ENCODE measurements around the gene GHRHR.

Gene GHRHR

DNA sequence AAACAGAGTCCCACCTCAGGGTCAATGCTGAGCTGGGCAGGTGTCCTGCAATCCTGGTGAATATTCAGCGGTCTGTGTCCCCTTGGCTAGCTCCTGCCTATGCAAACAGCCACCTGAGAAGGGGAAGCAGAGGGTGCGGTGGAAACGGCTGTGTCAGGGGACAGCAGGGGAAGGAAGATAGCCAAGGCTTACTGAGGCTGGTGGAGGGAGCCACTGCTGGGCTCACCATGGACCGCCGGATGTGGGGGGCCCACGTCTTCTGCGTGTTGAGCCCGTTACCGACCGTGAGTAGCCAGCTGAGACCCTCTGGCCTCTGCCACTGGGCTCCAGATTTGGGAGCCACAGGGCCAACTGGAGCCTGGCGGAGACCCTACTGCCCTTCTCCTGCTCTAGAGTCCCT is at the start of gene GHRHR:
TSS of gene GHRHR (plus strand) at position 112 of the 400 bp plus-strand sequence. CDS start at position 228, 116 bp downstream.
- no peak for DNase-seq (ENCODE audit: low spot score)

DNA sequence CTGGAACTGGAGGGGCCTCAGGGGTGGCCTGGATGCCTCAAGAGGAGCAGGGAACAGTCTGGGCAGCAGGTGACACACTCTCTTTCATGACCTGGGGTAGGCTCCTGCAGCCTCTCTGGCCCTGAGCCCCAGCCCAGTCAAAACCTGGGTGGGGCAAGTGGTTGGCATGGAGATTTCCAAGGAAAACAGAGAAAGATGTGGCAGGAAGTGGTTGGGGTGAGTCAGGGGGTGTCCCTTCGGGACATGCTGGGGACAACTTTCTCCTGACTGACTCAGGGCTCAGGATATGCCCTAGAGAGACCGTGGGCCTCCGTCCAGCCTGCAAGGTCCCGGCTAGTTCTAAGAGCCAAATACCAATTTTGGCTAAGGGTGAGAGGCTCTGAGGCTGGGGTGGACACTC is 49.2 kb upstream of the GHRHR start:
- DNase-seq (ENCODE audit: low spot score) = no peak

- DNase-seq (ENCODE audit: low spot score) = no peak
These were observed 48.6 kb upstream of the GHRHR start for GRCh38 chr7:30915005-30915601.

DNA sequence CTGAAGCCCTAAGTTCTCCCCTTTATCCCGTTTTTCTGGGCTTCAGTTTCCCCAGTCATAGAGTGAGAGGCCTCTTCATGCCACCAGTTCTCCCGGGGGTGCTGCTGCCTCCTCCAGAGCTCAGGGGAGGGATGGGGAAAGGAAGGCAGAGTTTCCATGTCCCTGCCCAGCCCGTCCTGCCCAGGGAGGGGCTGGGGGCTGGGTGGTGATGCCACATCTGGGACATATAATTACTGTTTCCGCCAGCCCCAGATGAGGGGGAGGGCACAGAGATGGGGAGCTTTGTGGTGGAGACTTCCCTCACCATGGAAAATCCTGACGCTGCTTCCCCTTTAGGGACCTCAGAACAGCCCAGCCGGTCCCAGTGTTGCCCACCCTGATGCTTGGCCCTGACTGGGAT is 48.0 kb upstream of the GHRHR start:
- no peak for DNase-seq (ENCODE audit: low spot score)

- no peak for DNase-seq (ENCODE audit: low spot score)
These were observed 47.5 kb upstream of the GHRHR start for GRCh38 chr7:30916255-30916654.

DNA sequence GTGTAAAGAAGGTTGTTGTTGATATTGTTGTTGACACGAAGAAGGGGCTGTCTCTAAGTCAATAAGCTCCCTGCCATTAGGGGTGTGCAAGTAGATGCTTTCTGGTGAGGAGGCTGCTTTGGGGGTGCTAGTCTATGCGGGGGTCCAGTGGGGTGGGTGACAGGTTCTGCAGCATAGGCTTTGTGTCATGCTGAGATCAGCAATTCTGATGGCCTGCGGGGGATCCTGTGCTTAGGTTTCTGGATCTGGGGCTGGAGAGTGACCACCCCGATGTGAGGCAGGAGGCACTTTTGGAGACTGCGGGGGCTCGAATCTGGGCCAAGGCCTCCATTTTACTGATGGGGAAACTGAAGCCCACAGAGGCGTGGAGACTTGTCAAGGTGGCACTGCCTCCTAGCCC is 47.0 kb upstream of the GHRHR start:
- no peak for DNase-seq (ENCODE audit: low spot score)

GRCh38 chr7:30917216-30917893 is 46.4 kb upstream of the GHRHR start:
- no peak for DNase-seq (ENCODE audit: low spot score)

GRCh38 chr7:30918676-30919075 is 45.1 kb upstream of the GHRHR start:
- DNase-seq (ENCODE audit: low spot score) = no peak

DNA sequence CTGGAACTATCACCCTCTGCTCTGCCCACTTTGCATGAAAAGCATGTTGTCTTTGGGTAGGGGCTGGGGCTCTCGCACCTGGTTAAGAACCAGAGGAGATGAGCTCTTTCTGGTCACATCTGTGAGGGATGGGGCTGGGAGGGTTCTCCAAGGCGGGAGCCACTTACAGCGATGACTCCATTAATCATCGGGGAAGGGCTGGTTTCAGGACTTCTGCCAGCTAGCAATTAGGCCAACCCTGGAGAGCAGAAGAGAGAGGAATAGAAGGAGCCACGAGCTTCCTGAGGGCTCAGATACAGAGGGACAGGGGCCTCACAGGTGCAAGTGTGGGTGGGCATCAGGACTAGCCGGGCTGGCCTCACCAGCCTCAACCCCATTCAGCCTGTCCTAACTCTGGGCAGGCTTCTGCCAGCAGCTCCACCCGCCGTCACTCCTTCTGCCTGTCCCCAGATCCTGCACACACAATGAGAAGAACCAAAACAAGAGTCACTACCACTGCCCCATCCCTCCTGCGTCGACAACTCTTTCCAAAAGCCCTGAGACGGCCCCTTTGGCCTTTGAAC is 43.7 kb upstream of the GHRHR start:
- no peak for DNase-seq (ENCODE audit: low spot score)

DNA sequence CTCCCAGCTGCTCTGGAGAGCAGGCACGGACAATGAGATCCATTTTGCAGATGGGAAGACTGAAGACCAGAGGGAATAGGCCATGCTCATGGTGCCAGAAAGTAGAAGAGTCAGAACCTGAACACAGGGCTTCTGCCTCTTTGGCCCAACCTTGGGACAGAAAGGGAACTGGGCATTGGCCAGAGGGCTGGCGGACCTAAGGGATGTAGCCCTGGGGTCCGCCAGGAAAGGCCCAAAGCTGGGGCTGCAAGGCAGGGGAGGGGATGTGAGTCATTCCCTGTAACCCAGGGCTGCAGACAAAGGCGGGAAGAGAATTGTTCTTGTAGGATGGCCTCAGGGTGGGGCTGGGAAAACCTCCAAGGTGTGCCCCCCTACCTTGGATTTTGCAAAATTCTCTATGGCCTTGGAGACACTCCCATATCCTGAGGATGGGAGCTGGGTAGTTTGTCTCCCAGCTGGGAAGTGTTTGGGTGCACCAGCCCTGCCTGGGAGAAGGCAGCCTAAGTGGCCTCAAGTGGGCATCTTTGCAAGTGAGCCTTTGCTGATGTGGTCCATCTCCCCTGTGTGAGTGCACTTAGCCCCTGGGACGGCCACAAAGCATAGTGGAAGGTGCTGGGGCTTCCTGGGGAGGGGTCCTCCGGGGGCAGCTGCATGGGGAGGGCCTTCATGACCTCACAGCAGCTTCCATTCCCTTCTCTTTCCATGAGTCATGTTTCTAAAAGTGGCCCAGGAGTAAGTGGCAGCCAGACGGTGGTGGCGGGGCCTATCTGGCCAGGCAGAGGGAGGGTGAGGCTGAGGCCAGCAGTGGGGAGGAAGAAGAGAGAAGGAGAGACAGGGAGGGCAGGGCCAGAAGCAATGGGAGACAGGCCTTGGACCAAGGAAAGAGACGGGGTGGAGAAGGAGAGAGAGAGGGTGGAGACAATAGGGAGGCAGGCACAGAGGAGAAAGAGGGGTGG is 42.9 kb upstream of the GHRHR start:
- DNase-seq (ENCODE audit: low spot score) = no peak

- DNase-seq (ENCODE audit: low spot score) = peak; percentile 11
These were observed 42.0 kb upstream of the GHRHR start for GRCh38 chr7:30921540-30922401.

GRCh38 chr7:30922596-30922995 is 41.2 kb upstream of the GHRHR start:
- DNase-seq (ENCODE audit: low spot score) = peak; percentile 5

- DNase-seq (ENCODE audit: low spot score) = peak; percentile 2
These were observed 40.6 kb upstream of the GHRHR start for GRCh38 chr7:30923009-30923773.

DNA sequence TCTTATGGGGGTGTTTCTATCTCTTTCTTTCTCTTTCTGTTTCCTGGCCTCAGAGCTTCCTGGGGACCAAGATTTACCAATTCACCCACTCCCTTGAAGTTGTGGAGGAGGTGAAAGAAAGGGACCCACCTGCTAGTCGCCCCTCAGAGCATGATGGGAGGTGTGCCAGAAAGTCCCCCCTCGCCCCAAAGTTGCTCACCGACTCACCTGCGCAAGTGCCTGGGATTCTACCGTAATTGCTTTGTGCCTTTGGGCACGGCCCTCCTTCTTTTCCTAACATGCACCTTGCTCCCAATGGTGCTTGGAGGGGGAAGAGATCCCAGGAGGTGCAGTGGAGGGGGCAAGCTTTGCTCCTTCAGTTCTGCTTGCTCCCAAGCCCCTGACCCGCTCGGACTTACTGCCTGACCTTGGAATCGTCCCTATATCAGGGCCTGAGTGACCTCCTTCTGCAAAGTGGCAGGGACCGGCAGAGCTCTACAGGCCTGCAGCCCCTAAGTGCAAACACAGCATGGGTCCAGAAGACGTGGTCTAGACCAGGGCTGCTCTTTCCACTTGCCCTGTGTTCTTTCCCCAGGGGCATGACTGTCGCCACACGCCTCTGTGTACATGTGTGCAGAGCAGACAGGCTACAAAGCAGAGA is 39.9 kb upstream of the GHRHR start:
- peak; percentile 4 for DNase-seq (ENCODE audit: low spot score)

- DNase-seq (ENCODE audit: low spot score) = peak; percentile 2
These were observed 39.1 kb upstream of the GHRHR start for GRCh38 chr7:30924624-30925023.

- DNase-seq (ENCODE audit: low spot score) = peak; percentile 8
These were observed 38.6 kb upstream of the GHRHR start for GRCh38 chr7:30925117-30925516.

GRCh38 chr7:30925913-30926312 is 37.8 kb upstream of the GHRHR start:
- peak; percentile 3 for DNase-seq (ENCODE audit: low spot score)

GRCh38 chr7:30926313-30926712 is 37.4 kb upstream of the GHRHR start:
- DNase-seq (ENCODE audit: low spot score) = no peak

DNA sequence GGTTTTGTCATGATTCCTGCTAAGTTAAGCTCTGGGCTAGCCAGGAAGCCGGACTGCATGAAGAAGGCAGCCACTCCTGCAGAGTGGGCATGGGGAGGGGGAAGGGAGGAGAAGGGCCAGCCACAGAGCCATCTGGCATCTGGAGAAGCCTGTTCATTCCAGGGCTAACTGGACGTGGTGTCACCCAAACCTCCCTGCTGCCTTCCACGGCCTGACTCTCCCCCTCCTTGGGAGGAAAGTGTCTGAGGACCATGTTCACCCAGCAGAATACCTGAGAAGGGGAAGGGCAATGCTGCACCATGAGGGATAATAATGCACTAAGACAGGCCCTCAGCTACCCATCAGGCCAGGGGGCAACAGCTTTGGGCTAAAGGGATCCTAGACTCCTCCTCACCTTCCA is 36.7 kb upstream of the GHRHR start:
- peak; percentile 1 for DNase-seq (ENCODE audit: low spot score)

GRCh38 chr7:30927559-30927958 is 36.2 kb upstream of the GHRHR start:
- DNase-seq (ENCODE audit: low spot score) = no peak
